Prostate gland (tissue), 1 donor: ENCODE measurements around the gene SRMS.

Experiments used
- POLR2A ChIP-seq: fragments of 450-650 bp; IDR thresholded peaks from one replicate; pipeline ENCODE4 v1.6.1; 2016; ENCODE audit warnings: antibody characterized with exemption, mild to moderate bottlenecking
- POLR2AphosphoS5 ChIP-seq: sonication (generic); formaldehyde crosslinking; IDR thresholded peaks from one replicate; pipeline ENCODE4 v1.6.1; 2017; ENCODE audit warnings: antibody characterized with exemption

DNA sequence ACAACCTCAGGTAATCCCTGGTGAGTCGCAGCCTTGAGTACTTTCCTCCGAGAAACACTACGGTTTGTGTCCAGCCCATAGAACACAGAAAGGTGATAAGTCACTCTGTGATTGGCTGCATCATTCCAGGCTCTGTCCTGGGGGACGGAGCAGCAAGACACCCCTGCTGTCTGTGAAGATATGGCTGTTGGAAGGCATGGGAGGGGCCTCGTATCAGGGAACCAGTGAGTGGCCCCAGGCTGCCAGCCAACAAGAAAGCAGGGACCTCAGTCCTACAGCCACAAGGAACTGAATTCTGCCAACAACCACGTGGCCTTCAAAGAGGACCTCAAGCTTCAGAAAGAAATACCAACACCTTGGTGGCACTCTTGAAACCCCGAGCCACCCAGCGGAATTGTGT, 42.3 kb downstream of the SRMS start:
- TF ChIP-seq POLR2A (no peak), POLR2AphosphoS5 (no peak)
